Fibroblast of skin of right quadriceps (primary cell): ENCODE measurements around the gene FEZ2.

Experiments
- DNase-seq: peaks from one replicate; pipeline ENCODE4 v3.0.0-alpha.2; 2013

Gene FEZ2

GRCh38 chr2:36560726-36561125 lies 37.2 kb downstream of the FEZ2 start:
- DNase-seq: no peak

- DNase-seq: no peak
Measured at GRCh38 chr2:36559221-36559942, 38.6 kb downstream of the FEZ2 start.

DNA sequence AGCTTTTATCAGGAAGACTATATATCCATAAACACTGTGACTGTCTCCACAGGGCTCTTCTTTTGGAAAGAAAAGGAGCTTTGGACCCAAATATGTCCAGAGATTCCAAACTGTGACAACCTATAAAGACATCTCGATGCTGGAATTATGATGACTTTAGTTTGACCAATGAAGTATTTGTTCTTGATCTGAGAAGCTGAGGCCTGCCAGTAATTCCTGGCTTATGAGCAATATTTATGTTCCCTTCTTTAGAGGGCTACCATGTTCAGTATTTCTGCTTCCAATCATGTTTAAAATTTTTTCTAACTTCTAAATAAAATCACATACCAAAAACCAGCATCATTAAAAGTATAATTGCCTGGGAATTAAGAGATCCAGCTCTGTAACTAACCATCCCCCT lies 41.1 kb downstream of the FEZ2 start:
- DNase-seq: peak; percentile 87

- no peak for DNase-seq
Measured at GRCh38 chr2:36555789-36556188, 42.2 kb downstream of the FEZ2 start.

- no peak for DNase-seq
Measured at GRCh38 chr2:36554531-36554930, 43.4 kb downstream of the FEZ2 start.

- no peak for DNase-seq
Measured at GRCh38 chr2:36553683-36554082, 44.3 kb downstream of the FEZ2 start.

DNA sequence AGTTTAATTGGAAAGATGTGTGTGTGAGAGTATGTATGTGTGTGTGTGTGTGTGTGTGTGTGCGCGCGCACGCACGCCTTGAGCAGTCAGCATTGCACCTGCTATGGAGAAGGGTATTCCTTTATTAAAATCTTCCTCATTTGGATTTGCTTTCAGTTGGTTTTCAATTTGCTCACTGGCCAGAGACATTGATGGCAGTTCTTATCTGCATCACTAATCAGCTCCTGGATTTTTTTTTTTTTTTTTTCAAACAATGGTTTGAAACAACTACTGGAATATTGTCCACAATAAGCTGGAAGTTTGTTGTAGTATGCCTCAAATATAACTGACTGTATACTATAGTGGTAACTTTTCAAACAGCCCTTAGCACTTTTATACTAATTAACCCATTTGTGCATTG lies 48.0 kb downstream of the FEZ2 start:
- no peak for DNase-seq

GRCh38 chr2:36549165-36549574 lies 48.8 kb downstream of the FEZ2 start:
- peak; percentile 69 for DNase-seq

DNA sequence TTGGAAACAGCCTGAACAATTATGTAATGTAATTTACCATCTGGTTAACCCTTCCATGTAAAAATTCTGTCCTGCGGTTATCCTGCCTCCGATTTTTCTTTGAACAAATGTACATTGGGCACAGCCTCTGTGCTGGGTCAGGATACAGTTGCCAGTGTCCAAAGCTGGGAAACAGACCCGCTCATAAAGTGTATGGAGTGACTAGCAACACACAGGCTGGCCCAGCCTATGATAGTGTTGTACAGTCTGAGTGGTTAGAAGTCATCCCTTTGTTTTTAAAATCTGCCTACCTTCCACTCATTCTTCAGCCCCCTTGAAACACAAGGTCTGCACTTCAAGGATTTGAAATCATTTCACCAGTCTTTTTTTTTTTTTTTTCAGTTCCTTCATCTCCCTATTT lies 50.1 kb downstream of the FEZ2 start:
- DNase-seq: no peak

DNA sequence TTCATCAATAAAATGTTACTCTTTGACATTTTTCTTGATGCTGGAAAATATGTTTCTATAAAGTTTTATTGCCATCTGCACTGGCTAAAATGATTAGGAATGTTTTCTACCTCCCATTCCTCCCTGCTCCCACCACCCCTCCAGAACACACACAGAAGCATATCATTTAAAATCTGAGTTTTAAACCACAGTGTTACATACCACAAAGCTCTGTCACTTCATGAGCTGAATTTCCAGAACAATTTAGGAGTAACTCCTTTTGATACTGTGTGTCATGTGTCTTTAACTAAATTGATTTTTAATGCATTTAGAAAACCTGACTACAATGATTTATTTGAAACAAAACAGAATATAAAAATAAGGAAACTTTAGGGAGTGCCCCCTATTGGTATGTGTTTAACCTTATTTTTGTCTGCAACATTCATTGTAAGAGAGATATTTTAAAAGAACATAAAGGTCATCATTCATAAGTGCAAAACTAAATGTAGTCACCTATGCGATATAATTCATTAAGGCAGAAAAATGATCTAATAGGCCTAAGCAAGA lies 52.0 kb downstream of the FEZ2 start:
- peak; percentile 47 for DNase-seq

- DNase-seq: no peak
Measured at GRCh38 chr2:36544638-36545338, 53.2 kb downstream of the FEZ2 start.

DNA sequence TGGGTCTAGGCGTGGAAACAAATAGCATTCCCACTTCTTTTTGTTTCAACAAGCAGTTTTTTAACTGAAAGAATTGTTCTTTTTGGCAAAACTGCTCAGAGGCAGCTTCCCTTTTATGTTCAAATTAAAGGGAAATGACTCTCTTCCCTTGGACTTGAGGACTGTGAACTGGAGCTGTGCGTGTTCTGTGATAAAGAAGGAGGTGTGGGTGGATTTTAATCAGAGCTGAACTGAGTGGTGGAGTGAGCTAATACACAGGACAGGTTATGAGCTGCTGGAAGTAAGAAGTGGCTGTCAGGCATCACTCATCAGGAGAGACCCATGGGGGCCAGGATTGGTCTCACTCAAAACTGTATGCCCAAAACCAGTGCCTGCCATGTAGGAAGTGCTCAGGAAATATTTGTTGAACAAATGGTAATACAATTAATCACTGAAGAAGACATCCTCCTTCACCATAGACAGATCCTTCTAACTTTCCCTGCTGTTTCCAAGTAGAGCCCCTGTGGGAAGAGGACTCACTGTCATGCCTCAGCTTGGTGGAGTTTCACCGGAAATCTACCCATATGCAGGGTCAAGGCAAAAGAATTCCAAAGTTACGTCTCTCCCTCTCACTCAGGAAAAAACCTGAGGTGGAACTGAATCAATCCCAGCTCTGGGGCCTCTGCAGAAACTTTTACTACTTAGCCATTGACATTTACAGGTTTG lies 55.9 kb downstream of the FEZ2 start:
- DNase-seq: no peak

DNA sequence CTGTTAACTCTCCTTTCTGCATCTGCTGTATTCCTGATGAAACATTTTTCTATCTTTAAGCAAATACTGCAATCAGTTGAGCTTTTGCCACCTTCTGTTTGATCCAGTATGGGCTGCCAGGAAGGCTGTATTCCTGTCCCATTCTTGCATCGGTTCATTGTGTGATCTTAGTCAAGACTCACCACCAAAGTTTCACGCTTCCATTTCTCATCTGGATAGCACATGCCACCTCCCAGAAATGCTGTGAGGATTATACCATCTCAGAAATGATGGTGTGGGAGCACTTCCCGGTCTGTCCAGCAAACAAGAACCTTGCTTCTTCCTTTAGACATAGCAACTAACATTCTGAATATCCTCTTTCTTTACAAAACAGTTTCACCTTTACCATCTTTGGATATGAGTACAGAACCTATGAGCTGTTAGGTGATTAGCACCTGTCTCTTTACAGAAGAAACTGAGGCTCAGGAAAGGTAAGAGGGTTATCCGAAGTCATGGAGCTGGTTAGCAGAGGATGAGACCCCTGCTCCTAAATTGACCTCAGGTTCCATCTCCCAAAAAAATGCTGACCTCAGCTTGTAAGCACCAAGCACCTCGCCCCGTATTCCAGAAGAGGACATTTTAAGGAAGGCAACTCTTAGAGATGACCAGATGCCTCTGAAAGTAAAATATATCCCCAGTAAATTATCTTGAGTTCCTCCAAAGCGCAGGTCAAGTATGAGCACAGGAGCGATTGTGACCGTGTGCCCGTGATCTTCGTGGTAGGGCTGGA lies 56.8 kb downstream of the FEZ2 start:
- DNase-seq: no peak

DNA sequence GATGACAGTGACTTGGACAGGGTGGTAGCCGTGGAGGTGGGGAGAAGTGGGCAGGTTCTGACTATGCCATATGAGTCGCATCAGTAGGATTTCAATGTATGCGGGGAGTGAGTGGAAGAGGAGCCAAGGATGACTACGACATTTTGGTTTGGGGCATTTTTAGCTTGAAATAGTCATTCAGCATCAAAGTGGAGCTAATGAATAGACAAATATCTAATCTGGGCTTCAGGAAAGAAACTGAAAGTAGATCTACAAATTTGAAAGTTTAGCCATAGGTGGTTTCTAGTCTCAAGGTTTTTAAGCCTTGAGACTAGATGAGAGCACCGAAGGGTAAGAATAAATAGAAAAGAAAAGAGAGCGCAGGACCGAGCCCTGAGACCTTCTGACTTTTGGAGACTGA lies 58.3 kb downstream of the FEZ2 start:
- peak; percentile 69 for DNase-seq

DNA sequence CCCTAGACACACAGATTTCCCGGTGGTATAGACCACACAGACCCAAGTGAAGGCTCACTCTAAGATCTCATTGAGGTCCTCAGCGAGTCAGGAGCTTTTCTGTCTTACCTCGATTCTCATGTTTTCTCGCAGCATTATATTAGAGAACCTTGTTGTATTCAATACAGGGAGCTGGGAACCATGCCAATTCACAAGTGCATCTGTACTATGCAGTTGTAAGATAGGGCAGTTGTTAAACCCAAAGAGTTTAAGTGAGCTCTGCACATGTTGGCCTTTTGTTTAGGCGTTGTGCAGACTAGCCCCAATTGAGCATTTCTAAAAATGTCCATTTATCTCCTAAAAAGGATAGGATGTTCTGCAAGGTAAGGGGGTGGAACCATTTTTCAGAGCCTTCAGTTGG lies 59.6 kb downstream of the FEZ2 start:
- DNase-seq: no peak

GRCh38 chr2:36536776-36537175 lies 61.2 kb downstream of the FEZ2 start:
- no peak for DNase-seq

DNA sequence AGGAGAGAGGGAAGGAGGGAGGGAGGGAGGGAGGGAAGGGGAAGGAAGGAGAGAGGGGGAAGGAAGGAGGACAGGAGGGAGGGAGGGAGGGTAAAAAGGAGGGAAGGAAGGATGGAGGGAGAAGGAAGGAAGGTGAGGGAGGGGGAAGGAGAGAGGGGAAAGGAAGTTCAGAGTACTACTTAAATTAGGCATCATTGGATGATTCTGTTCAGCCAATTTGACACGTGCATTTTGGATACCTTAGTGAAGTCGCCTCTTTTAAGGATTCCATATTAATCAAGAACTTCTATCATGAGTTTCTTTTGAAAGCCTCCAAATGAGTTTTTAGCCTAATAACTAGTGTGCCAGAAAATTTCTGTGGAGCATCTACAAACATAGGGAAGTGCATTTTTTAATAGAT lies 62.9 kb downstream of the FEZ2 start:
- DNase-seq: no peak

DNA sequence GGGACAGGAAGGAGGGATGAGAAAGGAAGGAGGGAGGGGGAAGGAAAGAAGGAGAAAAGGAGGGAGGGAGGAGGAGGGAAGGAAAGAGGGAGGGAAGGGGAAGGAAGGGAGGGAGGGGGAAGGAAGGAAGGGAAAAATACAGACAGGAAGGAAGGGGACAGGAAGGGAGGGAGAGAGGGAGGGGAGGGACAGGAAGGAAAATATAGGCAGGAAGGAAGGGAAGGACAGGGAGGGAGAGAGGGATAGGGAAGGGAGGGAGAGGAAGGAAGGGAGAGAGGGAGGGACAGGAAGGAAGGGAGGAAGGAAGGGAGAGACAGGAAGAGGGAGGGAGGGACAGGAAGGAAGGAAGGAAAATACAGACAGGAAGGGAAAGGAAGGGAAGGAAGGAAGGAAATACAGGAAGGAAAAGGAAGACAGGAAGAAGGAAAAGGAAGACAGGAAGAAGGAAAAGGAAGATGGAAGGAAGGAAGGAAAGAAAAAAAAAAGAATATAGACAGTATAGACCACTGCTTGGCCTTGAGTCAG lies 63.6 kb downstream of the FEZ2 start:
- no peak for DNase-seq

DNA sequence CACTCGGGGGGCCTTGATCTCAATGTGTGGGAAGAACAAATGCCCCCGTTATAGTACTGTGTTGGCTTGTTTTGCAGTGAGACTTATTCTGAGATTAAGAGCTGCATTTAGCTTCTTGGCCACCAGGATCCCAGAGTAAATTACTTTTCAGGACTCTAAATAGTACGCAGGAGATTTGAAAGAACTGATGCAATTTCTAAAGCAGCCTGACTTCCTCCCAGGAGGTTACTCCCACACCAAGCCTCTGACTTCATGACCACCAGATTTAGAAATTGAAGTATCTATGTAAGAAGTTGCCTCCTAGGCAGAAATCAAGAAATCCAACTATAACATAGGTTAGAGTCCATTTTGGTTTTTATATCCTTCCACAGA lies 67.0 kb downstream of the FEZ2 start:
- peak; percentile 58 for DNase-seq

- DNase-seq: peak; percentile 81
Measured at GRCh38 chr2:36530178-36530982, 67.6 kb downstream of the FEZ2 start.

DNA sequence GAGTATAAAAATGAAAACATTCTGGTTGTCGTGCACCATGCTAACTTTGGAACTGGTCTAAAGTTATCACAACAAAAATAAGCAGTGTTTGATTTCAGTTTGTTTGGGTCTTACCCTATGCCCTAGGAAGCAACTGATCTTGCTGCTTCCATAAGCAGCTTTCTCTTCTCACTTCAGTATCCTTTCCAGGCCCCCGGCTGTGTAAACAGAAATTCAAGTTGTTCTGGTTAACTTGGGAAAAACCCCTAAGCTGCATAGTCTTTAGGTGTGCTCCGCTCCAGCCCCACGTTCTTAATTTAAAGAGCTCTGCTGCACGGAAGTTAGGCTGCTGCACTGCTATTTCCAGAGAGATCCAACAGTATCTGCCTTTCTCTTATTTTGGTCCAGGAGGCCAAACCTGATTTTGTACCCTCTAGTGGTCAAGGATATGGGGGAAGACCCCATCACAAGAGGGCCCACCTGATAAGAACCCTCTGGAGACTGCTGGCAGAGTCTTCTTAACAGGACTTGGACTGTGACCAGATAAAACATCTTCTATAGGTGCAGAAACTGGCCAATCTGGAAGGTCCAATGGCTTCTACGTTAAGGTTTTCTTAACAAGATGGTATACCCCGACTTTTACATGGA lies 69.1 kb downstream of the FEZ2 start:
- no peak for DNase-seq
